HT-29 (cell line): ENCODE data around the gene TRIM28. TPM values are rescaled to one million over a fixed set of nuclear protein-coding genes. Genes with fewer than 3 reads are reported as not detected.
"Not testable (repeated sequence)": the region's sequence is repeated elsewhere in the genome, so short reads cannot be mapped to it uniquely, and the experiment has no call there.

Experiments
- DNase-seq: peaks from one replicate; pipeline ENCODE4 v3.0.0-alpha.2; 2015; ENCODE audit warnings: low spot score
- total RNA-seq: library from RNA; depleted of rRNA; stranded (reverse); fragments of >200 nt; shearing (Covaris generic); gene quantifications from 2 replicates; pipeline ENCODE4 v1.2.3, GENCODE V29; 2014

The TRIM28 gene
- total RNA-seq, 1 experiment from 2014 or later = 1,829 TPM

GRCh38 chr19:58519087-58519354 is 24.8 kb upstream of the TRIM28 start:
- peak; percentile 93 for DNase-seq

DNA sequence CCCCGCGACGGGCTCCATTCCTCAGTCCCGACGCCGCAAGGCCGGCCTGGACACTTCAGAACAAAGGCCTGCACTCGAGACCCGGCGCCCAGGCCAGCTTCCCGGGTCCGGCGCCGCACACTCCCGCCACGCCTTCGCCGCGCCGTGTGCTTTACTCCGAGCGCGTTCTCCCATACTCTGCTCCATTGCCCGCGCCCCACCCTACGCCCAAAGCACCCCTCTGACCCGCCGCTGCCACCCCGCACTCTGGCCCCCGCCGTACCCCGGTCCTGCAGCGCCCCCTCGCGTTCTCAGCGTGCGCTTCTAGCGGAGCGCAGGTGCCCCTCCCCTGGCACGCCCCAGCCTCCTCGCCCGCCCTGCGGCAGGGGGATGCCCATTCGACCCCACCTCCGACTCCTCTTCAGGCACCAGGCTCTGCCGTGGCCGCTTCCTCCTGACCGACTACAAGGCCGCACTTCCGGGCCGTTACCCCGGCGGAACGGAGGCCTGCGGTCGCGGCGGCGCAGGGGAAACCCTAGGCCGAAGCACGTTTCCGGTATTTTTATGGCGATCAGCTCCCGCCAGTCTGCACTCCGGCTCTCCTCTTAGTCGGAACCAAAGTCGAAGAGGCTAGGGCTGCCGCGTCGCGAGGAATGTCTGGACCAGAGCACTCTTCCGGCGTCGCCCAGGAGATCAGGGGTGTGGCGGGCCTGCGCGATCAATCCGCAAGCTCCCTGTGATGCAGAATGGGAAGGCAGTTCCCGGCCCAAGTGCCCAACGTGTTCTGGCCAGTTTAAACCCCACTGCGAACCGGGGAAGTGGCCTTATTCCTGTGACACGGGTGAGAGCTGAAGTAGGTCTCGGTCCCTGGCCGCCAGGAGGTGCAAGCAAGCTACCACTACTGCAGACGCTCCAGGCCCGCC is 24.3 kb upstream of the TRIM28 start, which contains the start of gene ZBTB45:
Gene ZBTB45, minus strand, starts transcription at position 456 of the 902 bp plus-strand sequence. CDS start 2,137 bp downstream, outside the sequence.
- DNase-seq = peak; percentile 99

- DNase-seq = peak; percentile 41
These were observed 23.6 kb upstream of the TRIM28 start for GRCh38 chr19:58520257-58520599.

DNA sequence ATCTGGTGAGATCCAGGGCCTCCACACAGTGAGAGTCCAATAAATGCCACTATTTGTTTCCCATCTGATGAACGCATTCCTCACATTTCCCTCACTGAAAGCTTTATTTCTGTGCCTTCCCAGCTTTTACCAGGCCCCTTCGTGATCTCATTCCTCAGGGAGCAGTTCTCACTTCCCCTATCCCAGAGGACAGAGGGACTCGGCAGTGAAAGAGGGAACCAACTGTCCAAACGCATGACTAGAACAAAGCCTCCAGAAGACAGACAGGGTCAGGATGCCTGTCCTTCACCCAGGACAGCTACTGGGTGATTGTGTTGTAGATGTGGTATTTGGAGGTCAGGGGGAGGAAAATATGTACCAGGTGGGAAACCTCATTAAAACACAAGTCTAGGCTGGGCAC is 22.2 kb upstream of the TRIM28 start:
- peak; percentile 43 for DNase-seq

DNA sequence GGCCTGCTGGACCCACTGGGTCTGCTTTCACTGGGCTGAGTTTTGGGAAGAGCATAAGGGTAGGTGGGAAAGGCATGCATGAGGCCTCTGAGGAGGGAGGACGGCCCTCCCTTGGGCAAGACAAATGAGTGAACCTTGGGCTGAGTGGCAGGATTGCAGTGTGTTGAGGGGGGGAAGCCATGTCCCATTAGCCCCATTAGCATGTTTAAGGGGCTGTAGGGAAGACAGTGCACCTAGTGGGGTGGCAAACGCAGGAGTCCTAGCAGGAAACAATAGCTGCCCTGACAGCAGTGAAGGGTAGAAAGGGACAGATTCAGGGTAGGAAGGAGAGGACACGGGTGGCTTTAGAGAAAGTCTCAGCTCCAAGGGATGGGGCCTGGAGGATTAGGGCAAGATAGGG is 21.2 kb upstream of the TRIM28 start:
- no peak for DNase-seq

DNA sequence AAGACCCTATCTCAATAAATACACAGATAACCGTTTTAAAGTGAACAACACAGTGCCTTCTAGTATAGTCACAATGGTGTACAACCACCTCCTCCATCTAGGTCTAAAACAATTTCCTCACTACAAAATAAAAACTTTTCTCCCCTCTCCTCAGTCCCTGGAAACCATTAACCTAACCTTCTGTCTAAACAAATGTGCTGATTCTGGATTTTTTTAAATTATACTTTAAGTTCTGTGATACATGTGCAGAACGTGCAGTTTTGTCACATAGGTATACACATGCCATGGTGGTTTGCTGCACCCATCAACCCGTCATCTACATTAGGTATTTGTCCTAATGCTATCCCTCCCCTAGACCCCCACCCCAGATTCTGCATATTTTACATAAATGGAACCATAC is 14.5 kb upstream of the TRIM28 start:
- DNase-seq = no peak

GRCh38 chr19:58531034-58531840 is 12.6 kb upstream of the TRIM28 start:
- DNase-seq = no peak

GRCh38 chr19:58535857-58536256 is 8.0 kb upstream of the TRIM28 start:
- DNase-seq = no peak

DNA sequence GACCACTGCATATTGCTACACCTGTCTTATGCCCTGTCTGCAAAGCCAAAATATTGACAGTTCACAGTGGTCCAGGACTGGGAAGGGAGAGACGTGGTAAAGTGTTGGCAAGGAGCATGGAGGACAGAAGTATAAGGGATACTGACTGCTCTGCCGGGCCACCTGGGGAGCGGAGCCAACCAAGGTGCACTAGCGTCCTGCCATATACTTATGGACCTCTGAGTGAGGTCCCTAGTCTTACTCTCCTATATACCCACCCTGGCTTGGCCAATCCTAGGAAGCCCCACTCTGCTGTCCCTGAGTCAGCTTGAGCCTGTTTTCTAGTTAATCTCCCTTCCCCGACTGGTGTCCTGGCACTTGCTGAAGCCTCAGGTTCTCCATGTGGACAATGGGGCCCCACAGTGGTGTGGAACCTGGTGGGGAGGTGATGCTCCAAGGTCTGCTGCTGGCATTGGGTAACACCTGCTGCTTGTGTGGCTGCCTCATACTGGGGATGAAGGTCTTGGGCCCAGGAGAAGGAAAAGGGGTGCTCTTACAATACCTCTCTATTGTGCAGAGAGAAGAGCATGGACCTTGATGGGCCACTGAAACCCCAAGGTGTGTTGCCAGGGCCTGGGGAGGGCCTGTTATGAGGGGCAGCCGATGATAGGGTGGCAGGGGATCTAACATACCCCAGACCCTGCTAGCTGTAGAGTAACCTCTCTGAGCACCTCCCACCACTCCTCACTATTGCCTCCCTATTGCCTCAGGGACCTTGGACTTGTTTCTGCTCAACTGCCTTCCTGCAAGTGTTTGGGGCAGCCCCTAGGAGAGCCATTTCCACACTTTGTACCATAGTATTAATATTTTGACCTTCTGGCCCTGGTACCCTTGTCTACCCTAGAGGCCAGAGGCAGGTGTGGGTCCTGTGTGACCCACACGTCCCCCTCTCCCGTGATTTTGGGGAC is 6.7 kb upstream of the TRIM28 start:
- DNase-seq = no peak

DNA sequence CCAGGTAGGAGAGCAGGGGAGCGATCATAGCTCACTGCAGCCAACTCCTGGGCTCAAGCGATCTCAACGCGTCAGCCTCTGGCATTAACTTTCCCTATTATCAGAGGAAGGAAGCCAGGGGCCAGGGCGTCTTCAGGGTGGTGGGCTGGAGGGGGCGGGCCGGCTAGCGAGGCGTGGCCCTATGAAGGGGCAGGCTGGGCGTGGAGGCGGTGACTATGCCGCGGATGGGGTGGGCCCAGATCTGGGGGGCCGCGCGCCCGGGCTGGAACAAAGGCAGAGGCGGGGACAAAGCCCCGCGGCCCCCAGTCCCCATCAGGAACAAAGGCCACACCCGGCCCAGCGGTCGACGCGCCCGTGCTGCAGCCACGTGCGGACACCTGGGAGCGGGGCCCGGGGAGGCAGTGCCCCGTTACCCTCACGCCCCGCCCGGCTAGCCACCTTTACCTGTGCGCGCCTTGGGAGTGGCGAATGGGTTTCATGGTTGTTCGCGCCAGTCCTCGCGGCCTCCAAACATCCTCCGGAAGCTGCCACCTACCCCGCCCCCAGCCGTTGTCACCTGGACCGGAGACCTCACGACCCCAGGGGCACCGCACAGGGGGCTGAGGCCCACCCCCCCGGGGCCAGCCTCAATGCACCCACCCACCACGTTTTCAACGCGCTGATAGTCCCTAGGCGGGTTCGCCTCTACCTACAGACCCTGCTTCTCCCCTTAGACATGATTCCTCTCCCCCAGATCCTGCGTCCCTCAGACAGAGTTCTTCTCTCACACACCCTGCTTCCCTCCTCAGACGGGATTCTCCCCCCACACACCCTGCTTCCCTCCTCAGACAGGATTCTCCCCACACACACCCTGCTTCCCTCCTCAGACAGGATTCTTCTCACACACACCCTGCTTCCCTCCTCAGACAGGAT is 5.4 kb upstream of the TRIM28 start:
- peak; percentile 41 for DNase-seq

- not testable (repeated sequence) for DNase-seq
These were observed 4.7 kb upstream of the TRIM28 start for GRCh38 chr19:58539169-58539559.

GRCh38 chr19:58542641-58543372 is 1.1 kb upstream of the TRIM28 start:
- not testable (repeated sequence) for DNase-seq

GRCh38 chr19:58544591-58545285 is 874 bp downstream of the TRIM28 start:
- peak; percentile 59 for DNase-seq

GRCh38 chr19:58545286-58546018 is 1.6 kb downstream of the TRIM28 start:
- DNase-seq = no peak

DNA sequence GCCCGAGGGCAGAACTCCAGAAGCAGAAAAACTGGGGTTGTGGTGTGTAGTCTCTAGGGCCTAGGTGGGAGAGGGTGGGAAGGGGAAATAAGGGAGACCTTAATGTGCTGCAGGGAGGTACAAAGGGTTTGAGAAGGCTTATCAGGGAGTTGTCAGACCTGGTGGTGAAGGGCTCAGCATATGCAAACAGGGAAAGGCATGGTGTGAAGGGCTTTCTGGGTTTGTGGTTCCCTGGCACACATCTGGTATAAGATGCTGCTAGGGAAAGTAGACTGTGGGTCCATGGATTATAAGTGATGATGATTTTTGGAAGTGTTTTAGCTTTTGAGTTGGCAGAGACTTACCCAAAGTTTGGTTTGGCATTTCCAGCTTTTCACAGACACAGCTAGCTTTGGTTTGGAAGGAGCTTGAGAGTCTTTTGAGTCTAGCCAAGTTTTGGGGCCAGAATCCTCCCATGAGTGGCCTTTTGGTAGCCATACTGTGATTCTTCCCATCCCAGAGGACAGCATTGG is 2.2 kb downstream of the TRIM28 start:
- no peak for DNase-seq

- DNase-seq = no peak
These were observed 3.8 kb downstream of the TRIM28 start for GRCh38 chr19:58547323-58548312.
